Body of pancreas (tissue), 4 donors: ENCODE results near the gene IGSF21. TPM values are rescaled to one million over a fixed set of nuclear protein-coding genes. Genes with fewer than 3 reads are reported as not detected.

ENCODE experiments used
- ATAC-seq: fragments of 150-250 bp; one replicate; pipeline ENCODE4 v1.9.1; 2016
- DNase-seq, 4 donors: peaks; one replicate each; pipeline ENCODE4 v3.0.0-alpha.2; 2019
- H3K27ac ChIP-seq, 4 donors: fragments of 200-600 bp; sonication (generic); 1 replicate in 3 of 4; 2 replicates in 1 of 4; pipeline versions ENCODE4 v1.5.1 to v1.6.1; 2016 to 2019; ENCODE audit warnings: mild to moderate bottlenecking in 1 of 4, mixed read lengths in 1 of 4, moderate library complexity in 1 of 4
- H3K27me3 ChIP-seq, 2 donors: fragments of 200-600 bp; sonication (generic); one replicate each; pipeline ENCODE4 v1.6.0; 2016; ENCODE audit warnings: mild to moderate bottlenecking in 1 of 2
- H3K36me3 ChIP-seq, 2 donors: fragments of 200-600 bp; sonication (generic); replicated peaks in 1 of 2; 2 replicates each; pipeline ENCODE4 v1.5.1; 2016; ENCODE audit warnings: low read depth in 2 of 2; ENCODE audit not compliant: insufficient read depth in 1 of 2
- H3K4me1 ChIP-seq: fragments of 200-600 bp; sonication (generic); one replicate; pipeline ENCODE4 v1.6.0; 2016
- H3K4me3 ChIP-seq, 2 donors: fragments of 200-600 bp; sonication (generic); 1 replicate in 1 of 2; 2 replicates in 1 of 2; pipeline ENCODE4 v1.5.1; 2016 to 2019
- H3K9me3 ChIP-seq, 3 donors: fragments of 200-600 bp; sonication (generic); 1 replicate in 2 of 3; 2 replicates in 1 of 3; pipeline ENCODE4 v1.5.1; 2016
- POLR2A ChIP-seq, 3 donors: fragments of 450-650 bp; IDR thresholded peaks; one replicate each; pipeline ENCODE4 v1.6.1; 2016; ENCODE audit warnings: antibody characterized with exemption in 3 of 3, mild to moderate bottlenecking in 2 of 3
- WGBS, 2 donors: methylation state at CpG; one replicate each; pipeline ENCODE4 v1.1.5; 2017; 5-methylcytosine and 5-hydroxymethylcytosine counted together
- intact Hi-C: fragments of 100-400 bp; cut with DNase I; formaldehyde crosslinking; loops from one replicate; pipeline ENCODE4 v1.15.1; 2023
- total RNA-seq, 2 donors: library from RNA; depleted of rRNA; stranded (reverse); fragments of >200 nt; gene quantifications; one replicate each; pipeline ENCODE4 v1.1.0, GENCODE V29; 2016
- TF ChIP-seq, protein P1 (sequence below), 7 experiments: fragments of 450-650 bp in 4 of 7; fragments of 200-600 bp in 3 of 7; sonication (generic) in 3 of 7; IDR thresholded peaks; one replicate each; pipeline ENCODE4 v1.5.1; 2016 to 2019; ENCODE audit warnings: antibody characterized with exemption in 7 of 7

The IGSF21 gene
- total RNA-seq, 2 donors from 2014 or later, result 0.33 to 2.1 TPM

GRCh38 chr1:18244762-18245161 lies 137.2 kb downstream of the IGSF21 start:
- H3K27me3 ChIP-seq, result peaks cover 0 to 5% of the 10 kb centered on the region in 2 donors
- no peak overlapping the region for H3K27ac ChIP-seq
- intact Hi-C loops, result no loop called here

DNA sequence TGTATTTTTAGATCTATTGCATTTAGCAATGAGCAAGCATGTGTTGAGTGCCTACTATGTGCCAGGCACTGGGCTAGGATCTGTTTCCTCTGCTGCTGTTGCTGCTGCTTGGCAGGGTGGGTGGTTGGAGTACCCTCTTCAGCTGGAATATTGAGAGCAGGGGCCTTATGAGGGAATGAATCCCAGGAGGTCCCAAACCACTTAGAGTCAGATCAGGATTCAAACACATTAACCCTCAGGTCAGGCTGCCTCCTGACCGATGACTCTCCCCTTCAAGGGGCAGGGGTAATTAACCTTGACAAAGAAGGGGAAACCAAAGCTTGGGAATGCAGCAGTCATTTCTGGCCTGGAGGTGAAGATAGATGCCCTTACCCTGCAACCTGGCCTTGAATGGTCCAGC lies 138.0 kb downstream of the IGSF21 start:
- DNase-seq (no peak), ATAC-seq (no peak)
- no peak overlapping the region for H3K27ac ChIP-seq
- no peaks in the 10 kb centered on the region for H3K9me3 ChIP-seq
- H3K36me3 ChIP-seq, result no peaks in the 10 kb centered on the region
- intact Hi-C loops, result no loop called here
- no peaks in the 10 kb centered on the region for H3K4me1 ChIP-seq
- 33 to 57% methylated on average over 1 of the region's 1 CpG for WGBS, 2 donors
- no peak overlapping the region for H3K4me3 ChIP-seq
- TF ChIP-seq POLR2A (IDR thresholded peaks at IDR 0.05), result no peak
- TF ChIP-seq, protein P1, sequence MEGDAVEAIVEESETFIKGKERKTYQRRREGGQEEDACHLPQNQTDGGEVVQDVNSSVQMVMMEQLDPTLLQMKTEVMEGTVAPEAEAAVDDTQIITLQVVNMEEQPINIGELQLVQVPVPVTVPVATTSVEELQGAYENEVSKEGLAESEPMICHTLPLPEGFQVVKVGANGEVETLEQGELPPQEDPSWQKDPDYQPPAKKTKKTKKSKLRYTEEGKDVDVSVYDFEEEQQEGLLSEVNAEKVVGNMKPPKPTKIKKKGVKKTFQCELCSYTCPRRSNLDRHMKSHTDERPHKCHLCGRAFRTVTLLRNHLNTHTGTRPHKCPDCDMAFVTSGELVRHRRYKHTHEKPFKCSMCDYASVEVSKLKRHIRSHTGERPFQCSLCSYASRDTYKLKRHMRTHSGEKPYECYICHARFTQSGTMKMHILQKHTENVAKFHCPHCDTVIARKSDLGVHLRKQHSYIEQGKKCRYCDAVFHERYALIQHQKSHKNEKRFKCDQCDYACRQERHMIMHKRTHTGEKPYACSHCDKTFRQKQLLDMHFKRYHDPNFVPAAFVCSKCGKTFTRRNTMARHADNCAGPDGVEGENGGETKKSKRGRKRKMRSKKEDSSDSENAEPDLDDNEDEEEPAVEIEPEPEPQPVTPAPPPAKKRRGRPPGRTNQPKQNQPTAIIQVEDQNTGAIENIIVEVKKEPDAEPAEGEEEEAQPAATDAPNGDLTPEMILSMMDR (IDR thresholded peaks at IDR 0.05), result no peak
- peaks cover 0 to 5% of the 10 kb centered on the region in 2 donors for H3K27me3 ChIP-seq

More at GRCh38 chr1:18244762-18245161, 137.2 kb downstream of the IGSF21 start:
- TF ChIP-seq POLR2A (IDR thresholded peaks at IDR 0.05), result no peak
- TF ChIP-seq, protein P1 (IDR thresholded peaks at IDR 0.05), result no peak
- H3K36me3 ChIP-seq, result no peaks in the 10 kb centered on the region
- 38 to 52% methylated on average over 1 of the region's 1 CpG for WGBS, 2 donors
- no peak for DNase-seq
- no peaks in the 10 kb centered on the region for H3K4me1 ChIP-seq
- H3K4me3 ChIP-seq, result no peak overlapping the region
- no peaks in the 10 kb centered on the region for H3K9me3 ChIP-seq
- no peak for ATAC-seq

DNA sequence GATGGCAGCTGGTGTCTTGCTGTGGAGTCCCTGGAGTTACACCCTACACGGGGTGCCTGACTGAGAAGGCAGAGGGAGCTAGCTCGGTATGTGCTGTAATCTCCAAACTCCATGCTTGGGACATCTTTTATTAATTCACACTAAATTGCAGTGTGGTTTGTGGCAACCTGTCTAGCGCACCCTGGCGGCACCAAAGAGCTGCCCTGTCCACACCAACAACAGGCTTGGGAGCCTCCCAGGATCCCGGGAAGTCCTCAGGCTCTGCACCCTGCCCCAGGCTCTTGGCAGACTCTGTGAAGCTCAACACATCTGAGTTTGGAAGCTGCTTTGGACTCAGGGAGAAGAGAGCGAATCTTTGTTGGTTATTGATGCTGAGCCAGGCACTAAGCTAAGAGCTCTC lies 138.9 kb downstream of the IGSF21 start:
- Histone ChIP-seq H3K4me3 (no peak overlapping the region), H3K36me3 (no peaks in the 10 kb centered on the region), H3K4me1 (no peaks in the 10 kb centered on the region), H3K9me3 (no peaks in the 10 kb centered on the region), H3K27me3 (peaks cover 0 to 5% of the 10 kb centered on the region in 2 donors), H3K27ac (no peak overlapping the region)
- WGBS, 2 donors, result 63 to 67% methylated on average over 3 to 6 of the region's 6 CpGs
- no peak for DNase-seq
- intact Hi-C loops, result no loop called here
- TF ChIP-seq POLR2A (IDR thresholded peaks at IDR 0.05), result no peak
- TF ChIP-seq, protein P1 (IDR thresholded peaks at IDR 0.05), result no peak
- no peak for ATAC-seq

GRCh38 chr1:18247151-18247550 lies 139.6 kb downstream of the IGSF21 start:
- no peaks in the 10 kb centered on the region for H3K9me3 ChIP-seq
- no peak overlapping the region for H3K27ac ChIP-seq
- no peak for DNase-seq
- intact Hi-C loops, result no loop called here
- no peaks in the 10 kb centered on the region for H3K36me3 ChIP-seq
- peaks cover 0 to 5% of the 10 kb centered on the region in 2 donors for H3K27me3 ChIP-seq
- H3K4me3 ChIP-seq, result no peak overlapping the region
- no peak for ATAC-seq
- WGBS, 2 donors, result 25% methylated on average over 2 to 4 of the region's 4 CpGs
- H3K4me1 ChIP-seq, result no peaks in the 10 kb centered on the region
- TF ChIP-seq POLR2A (IDR thresholded peaks at IDR 0.05), result no peak
- TF ChIP-seq, protein P1 (IDR thresholded peaks at IDR 0.05), result no peak

DNA sequence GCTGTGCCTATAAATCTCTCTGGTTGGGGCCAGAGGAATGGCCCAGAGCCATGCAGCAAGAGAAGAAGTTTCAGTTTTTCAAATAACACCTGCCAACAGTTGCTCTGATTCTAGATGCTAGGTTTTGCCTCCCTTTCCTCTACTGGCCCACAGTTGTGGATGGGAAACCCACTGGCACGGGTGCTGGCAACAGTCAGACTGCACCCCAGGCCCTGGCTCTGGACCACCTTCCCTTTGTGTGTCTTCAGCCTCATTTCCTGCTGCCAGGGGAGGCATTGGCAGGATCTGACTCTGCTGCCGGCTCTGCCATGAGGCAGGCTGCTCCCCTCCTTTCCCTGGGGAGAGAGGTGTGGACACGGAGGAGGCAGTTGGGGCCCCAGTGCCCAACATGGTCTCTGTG lies 142.0 kb downstream of the IGSF21 start:
- Histone ChIP-seq H3K27ac (no peak overlapping the region), H3K4me1 (no peaks in the 10 kb centered on the region), H3K27me3 (no peaks in the 10 kb centered on the region), H3K36me3 (no peaks in the 10 kb centered on the region), H3K4me3 (no peak overlapping the region), H3K9me3 (no peaks in the 10 kb centered on the region)
- TF ChIP-seq POLR2A (IDR thresholded peaks at IDR 0.05), result no peak
- TF ChIP-seq, protein P1 (IDR thresholded peaks at IDR 0.05), result no peak
- 41 to 48% methylated on average over 3 of the region's 3 CpGs for WGBS, 2 donors
- ATAC-seq, result no peak
- no peak for DNase-seq
- intact Hi-C loops, result no loop called here
